GM23338 (cell line): Measurements from ENCODE around the gene CHSY1. TPM values are rescaled to one million over a fixed set of nuclear protein-coding genes. Genes with fewer than 3 reads are reported as not detected.

ENCODE experiments used
- ATAC-seq: fragments of 200-7000 bp; cut with Tn5 transposase; 3 replicates; pipeline ENCODE4 v1.9.1; 2020
- DNase-seq: peaks from one replicate; pipeline ENCODE4 v3.0.0-alpha.2; 2015; ENCODE audit warnings: low spot score
- H2AFZ ChIP-seq: fragments of 200-600 bp; sonication (generic); 2 replicates; pipeline ENCODE4 v1.8.0; 2016; ENCODE audit warnings: antibody characterized with exemption, mild to moderate bottlenecking, moderate library complexity
- H3F3A ChIP-seq: fragments of 200-600 bp; sonication (generic); replicated peaks from 2 replicates; pipeline ENCODE4 v1.8.0; 2017; ENCODE audit warnings: antibody characterized with exemption, mixed run types, low read depth
- H3K27ac ChIP-seq: fragments of 200-600 bp; sonication (generic); 2 replicates; pipeline ENCODE4 v1.6.1; 2016; ENCODE audit warnings: low read depth
- H3K27me3 ChIP-seq: fragments of 200-600 bp; sonication (generic); 2 replicates; pipeline ENCODE4 v1.8.0; 2016; ENCODE audit warnings: mild to moderate bottlenecking, mixed run types, moderate library complexity; ENCODE audit not compliant: insufficient read depth
- H3K36me3 ChIP-seq: fragments of 200-600 bp; sonication (generic); 2 replicates; pipeline ENCODE4 v1.8.0; 2016; ENCODE audit warnings: mild to moderate bottlenecking; ENCODE audit not compliant: insufficient read depth
- H3K4me1 ChIP-seq: fragments of 200-600 bp; sonication (generic); 2 replicates; pipeline ENCODE4 v1.8.0; 2016; ENCODE audit warnings: mild to moderate bottlenecking, moderate library complexity; ENCODE audit not compliant: insufficient read depth
- H3K4me2 ChIP-seq: fragments of 200-600 bp; sonication (generic); 2 replicates; pipeline ENCODE4 v1.7.1; 2017; ENCODE audit warnings: mixed run types
- H3K4me3 ChIP-seq: fragments of 200-600 bp; sonication (generic); 2 replicates; pipeline ENCODE4 v1.6.1; 2016; ENCODE audit warnings: mixed run types
- H3K79me2 ChIP-seq: fragments of 200-600 bp; sonication (generic); replicated peaks from 2 replicates; pipeline ENCODE4 v1.8.0; 2017; ENCODE audit warnings: mild to moderate bottlenecking; ENCODE audit not compliant: insufficient read depth
- H3K9me2 ChIP-seq: fragments of 200-600 bp; sonication (generic); 2 replicates; pipeline ENCODE4 v1.8.0; 2017; ENCODE audit not compliant: insufficient read depth
- H4K20me1 ChIP-seq: fragments of 200-600 bp; sonication (generic); replicated peaks from 2 replicates; pipeline ENCODE4 v1.8.0; 2017; ENCODE audit warnings: mild to moderate bottlenecking; ENCODE audit not compliant: insufficient read depth
- H3K27ac Mint-ChIP-seq: 2 replicates; pipeline ENCODE4 v1.8.0; 2020; ENCODE audit warnings: inconsistent platforms, mild to moderate bottlenecking, moderate library complexity, mixed read lengths
- H3K27me3 Mint-ChIP-seq: 3 replicates; pipeline ENCODE4 v1.8.0; 2022; ENCODE audit warnings: low read depth, mild to moderate bottlenecking, moderate library complexity, mixed read lengths, inconsistent platforms; ENCODE audit not compliant: insufficient read depth, poor library complexity
- H3K36me3 Mint-ChIP-seq: 3 replicates; pipeline ENCODE4 v1.8.0; 2021; ENCODE audit warnings: low read depth, mild to moderate bottlenecking, inconsistent platforms, moderate library complexity, mixed read lengths
- H3K4me1 Mint-ChIP-seq: 3 replicates; pipeline ENCODE4 v1.8.0; 2020; ENCODE audit warnings: mild to moderate bottlenecking, inconsistent platforms, mixed read lengths
- H3K4me3 Mint-ChIP-seq: 3 replicates; pipeline ENCODE4 v1.8.0; 2021; ENCODE audit warnings: moderate library complexity, mild to moderate bottlenecking, inconsistent platforms, mixed read lengths
- H3K9me3 Mint-ChIP-seq: 3 replicates; pipeline ENCODE4 v1.8.0; 2020; ENCODE audit warnings: moderate library complexity, mild to moderate bottlenecking, inconsistent platforms, mixed read lengths
- CTCF ChIP-seq, 2 experiments: fragments of 200-600 bp in 1 of 2; sonication (generic) in 1 of 2; conservative IDR thresholded peaks; 2 replicates each; pipeline versions ENCODE4 v1.5.1 to v1.6.1; 2016 to 2017; ENCODE audit warnings: antibody characterized with exemption in 2 of 2, low read depth in 2 of 2, mild to moderate bottlenecking in 2 of 2, moderate library complexity in 1 of 2
- ETS1 ChIP-seq: IDR thresholded peaks from 2 replicates; pipeline ENCODE4 v1.6.1; 2016; ENCODE audit warnings: antibody characterized with exemption
- NANOG ChIP-seq: IDR thresholded peaks from 2 replicates; pipeline ENCODE4 v1.6.1; 2016; ENCODE audit warnings: antibody characterized with exemption, borderline replicate concordance
- ZNF114 ChIP-seq: fragments of 250-450 bp; sonication (Bioruptor Pico); IDR thresholded peaks from 2 replicates; pipeline ENCODE4 v1.5.0; 2020; ENCODE audit warnings: mild to moderate bottlenecking, moderate library complexity
- polyA plus RNA-seq: library from polyadenylated mRNA; unstranded; fragments of >200 nt; fragmentation: Nextera tagmentation; extraction: Ambion mirVana; gene quantifications from 2 replicates; pipeline ENCODE4 v1.2.1, GENCODE V29; 2016
- total RNA-seq: library from RNA; depleted of rRNA; stranded (reverse); fragments of >200 nt; shearing (Covaris generic); gene quantifications from 2 replicates; pipeline ENCODE4 v1.2.3, GENCODE V29; 2014

The CHSY1 gene
- total and polyA plus RNA-seq, 2 experiments from 2014 or later = 9.8 to 47.7 TPM

GRCh38 chr15:101170568-101171350 is 81.1 kb downstream of the CHSY1 start:
- Histone ChIP-seq H3K27me3 (no peaks in the 10 kb centered on the region), H2AFZ (no peak overlapping the region), H3K27ac (no peak overlapping the region), H3K79me2 (peaks cover 8% of the 10 kb centered on the region; the same call in 1 of the 2 replicates), H3K4me3 (no peak overlapping the region), H3K4me1 (peaks cover 7% of the 10 kb centered on the region; the same call in 1 of the 2 replicates), H4K20me1 (no peaks in the 10 kb centered on the region; the same call in 1 of the 2 replicates), H3K36me3 (peaks cover 11% of the 10 kb centered on the region), H3K9me2 (no peaks in the 10 kb centered on the region), H3F3A (peaks cover 9% of the 10 kb centered on the region), H3K4me2 (no peak overlapping the region)
- peaks cover 19% of the 10 kb centered on the region for H3K9me3 Mint-ChIP-seq
- H3K4me3 Mint-ChIP-seq = no peak overlapping the region
- H3K27ac Mint-ChIP-seq = no peak overlapping the region
- peaks cover 26% of the 10 kb centered on the region for H3K4me1 Mint-ChIP-seq
- TF ChIP-seq ETS1 (no peak), ZNF114 (CRISPR knock-in tag) (no peak)
- H3K27me3 Mint-ChIP-seq = peaks cover 16% of the 10 kb centered on the region
- ATAC-seq (no peak), DNase-seq (no peak)
- H3K36me3 Mint-ChIP-seq = peaks cover 28% of the 10 kb centered on the region

DNA sequence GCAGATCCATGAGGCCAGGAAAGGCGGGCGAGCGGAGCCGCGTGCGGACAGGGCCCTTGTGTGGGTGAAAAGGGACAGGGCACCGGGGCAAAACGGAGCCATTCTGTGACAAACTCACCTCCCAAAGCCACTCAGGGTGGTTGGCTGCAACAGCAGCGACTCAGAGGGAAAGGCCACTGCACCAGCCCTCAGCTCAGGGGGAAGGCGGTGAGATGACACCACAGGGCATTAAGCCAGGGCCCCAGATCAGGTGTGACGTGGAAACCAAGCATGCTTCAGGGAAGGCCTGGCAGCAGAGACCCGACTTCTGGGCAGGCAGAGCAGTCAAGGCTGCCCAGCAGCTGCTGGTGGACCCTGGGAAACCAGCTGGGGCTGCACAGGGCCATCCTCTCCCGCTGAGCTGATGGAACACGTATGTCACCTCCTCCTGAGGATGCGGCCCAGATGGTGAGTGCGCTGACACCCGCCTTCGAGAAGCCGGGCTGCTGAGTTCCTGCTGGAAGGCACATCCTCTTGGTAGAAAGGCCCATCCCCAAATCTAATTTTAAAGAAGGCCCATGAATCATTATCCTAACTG is 82.3 kb downstream of the CHSY1 start:
- Histone ChIP-seq H3K4me1 (peaks cover 7% of the 10 kb centered on the region; the same call in 1 of the 2 replicates), H3K4me3 (no peak overlapping the region), H3K27me3 (no peaks in the 10 kb centered on the region), H4K20me1 (no peaks in the 10 kb centered on the region), H3K9me2 (no peaks in the 10 kb centered on the region), H2AFZ (no peak overlapping the region), H3F3A (peaks cover 8% of the 10 kb centered on the region; the same call in 1 of the 2 replicates), H3K4me2 (no peak overlapping the region), H3K27ac (no peak overlapping the region), H3K79me2 (no peaks in the 10 kb centered on the region), H3K36me3 (peaks cover 15% of the 10 kb centered on the region)
- Mint-ChIP-seq H3K4me1 (peaks cover 26% of the 10 kb centered on the region), H3K27me3 (peaks cover 13% of the 10 kb centered on the region), H3K9me3 (peaks cover 31% of the 10 kb centered on the region), H3K4me3 (no peak overlapping the region), H3K36me3 (peaks cover 26% of the 10 kb centered on the region), H3K27ac (no peak overlapping the region)
- DNase-seq (no peak), ATAC-seq (no peak)
- TF ChIP-seq NANOG (no peak), CTCF (conservative IDR thresholded peaks at IDR 0.05; ENCODE audit: low read depth in 2 of 2) (no peak), ZNF114 (CRISPR knock-in tag) (no peak), ETS1 (no peak)
